Nephron (organoid): ENCODE results near the gene FCGBP.
A peak's percentile ranks its signal among the peaks of the same experiment; 100 is the strongest.
"Not testable (repeated sequence)": the region's sequence is repeated elsewhere in the genome, so short reads cannot be mapped to it uniquely, and the experiment has no call there.

Experiments
- H3K27ac Mint-ChIP-seq, 3 experiments: 2 replicates each; pipeline ENCODE4 v1.8.0; 2020; ENCODE audit warnings: mixed read lengths in 3 of 3, mild to moderate bottlenecking in 2 of 3, moderate library complexity in 1 of 3
- H3K27me3 Mint-ChIP-seq: 2 replicates; pipeline ENCODE4 v1.8.0; 2021; ENCODE audit warnings: low read depth, mild to moderate bottlenecking, moderate library complexity, mixed read lengths
- H3K36me3 Mint-ChIP-seq: 2 replicates; pipeline ENCODE4 v1.8.0; 2020; ENCODE audit warnings: low read depth, mixed read lengths
- H3K4me1 Mint-ChIP-seq: 2 replicates; pipeline ENCODE4 v1.8.0; 2020; ENCODE audit warnings: mixed read lengths
- H3K4me3 Mint-ChIP-seq, 3 experiments: 2 replicates each; pipeline ENCODE4 v1.8.0; 2020; ENCODE audit warnings: mild to moderate bottlenecking in 3 of 3, mixed read lengths in 3 of 3, moderate library complexity in 2 of 3
- H3K9me3 Mint-ChIP-seq: 2 replicates; pipeline ENCODE4 v1.8.0; 2020; ENCODE audit warnings: mixed read lengths
- CTCF ChIP-seq, 3 experiments: fragments of 200-600 bp; sonication (generic); IDR thresholded peaks; one replicate each; pipeline ENCODE4 v1.5.0; 2021; ENCODE audit warnings: antibody characterized with exemption in 3 of 3; ENCODE audit not compliant: unreplicated experiment in 3 of 3

The FCGBP gene

GRCh38 chr19:39890755-39891551 lies 43.5 kb downstream of the FCGBP start:
- no peak overlapping the region for H3K27ac Mint-ChIP-seq
- no peaks in the 10 kb centered on the region for H3K9me3 Mint-ChIP-seq
- H3K4me3 Mint-ChIP-seq = no peak overlapping the region
- no peaks in the 10 kb centered on the region for H3K36me3 Mint-ChIP-seq
- TF ChIP-seq CTCF (IDR thresholded peaks at IDR 0.05; ENCODE audit: unreplicated experiment in 3 of 3) = no peak
- peaks cover 7% of the 10 kb centered on the region for H3K27me3 Mint-ChIP-seq
- H3K4me1 Mint-ChIP-seq = peaks cover 5% of the 10 kb centered on the region

- not testable (repeated sequence) for H3K9me3 Mint-ChIP-seq, H3K27me3 Mint-ChIP-seq, H3K4me1 Mint-ChIP-seq, H3K36me3 Mint-ChIP-seq, H3K4me3 Mint-ChIP-seq
- H3K27ac Mint-ChIP-seq = peak overlapping the region in 1 of 3 experiments; percentile 49
These were observed 44.3 kb downstream of the FCGBP start for GRCh38 chr19:39889872-39890754.

- not testable (repeated sequence) for H3K9me3 Mint-ChIP-seq, H3K27me3 Mint-ChIP-seq, H3K27ac Mint-ChIP-seq, H3K4me1 Mint-ChIP-seq, H3K36me3 Mint-ChIP-seq, H3K4me3 Mint-ChIP-seq
These were observed 46.9 kb downstream of the FCGBP start for GRCh38 chr19:39887456-39887951.

GRCh38 chr19:39885821-39886554 lies 48.4 kb downstream of the FCGBP start:
- not testable (repeated sequence) for H3K4me1 Mint-ChIP-seq, H3K9me3 Mint-ChIP-seq, H3K4me3 Mint-ChIP-seq, H3K36me3 Mint-ChIP-seq, H3K27ac Mint-ChIP-seq, H3K27me3 Mint-ChIP-seq

- H3K27me3 Mint-ChIP-seq, H3K27ac Mint-ChIP-seq, H3K4me1 Mint-ChIP-seq, H3K9me3 Mint-ChIP-seq, H3K36me3 Mint-ChIP-seq, H3K4me3 Mint-ChIP-seq: not testable (repeated sequence)
These were observed 49.7 kb downstream of the FCGBP start for GRCh38 chr19:39884721-39885120.
